Upper lobe of right lung (tissue), 1 donor: Measurements from ENCODE around the gene DLK1. TPM values are rescaled to one million over a fixed set of nuclear protein-coding genes. Genes with fewer than 3 reads are reported as not detected.
A peak's percentile ranks its signal among the peaks of the same experiment; 100 is the strongest.

Experiments
- ATAC-seq: fragments of 200-7000 bp; cut with Tn5 transposase; one replicate; pipeline ENCODE4 v1.9.1; 2020; ENCODE audit warnings: mild to moderate bottlenecking, moderate library complexity
- DNase-seq: peaks from one replicate; pipeline ENCODE4 v3.0.0-alpha.2; 2020
- H3K27ac ChIP-seq: fragments of 200-600 bp; one replicate; pipeline ENCODE4 v1.8.0; 2022
- H3K27me3 ChIP-seq: fragments of 200-600 bp; one replicate; pipeline ENCODE4 v1.8.0; 2022; ENCODE audit warnings: mild to moderate bottlenecking
- H3K36me3 ChIP-seq: fragments of 200-600 bp; one replicate; pipeline ENCODE4 v1.8.0; 2022
- H3K4me1 ChIP-seq: fragments of 200-600 bp; one replicate; pipeline ENCODE4 v1.8.0; 2022
- H3K4me3 ChIP-seq: fragments of 200-600 bp; one replicate; pipeline ENCODE4 v1.8.0; 2022; ENCODE audit warnings: mild to moderate bottlenecking
- H3K9me3 ChIP-seq: fragments of 200-600 bp; one replicate; pipeline ENCODE4 v1.8.0; 2022
- CTCF ChIP-seq: fragments of 200-600 bp; IDR thresholded peaks from one replicate; pipeline ENCODE4 v1.8.0; 2022; ENCODE audit warnings: antibody characterized with exemption
- intact Hi-C: fragments of 100-400 bp; cut with DNase I; formaldehyde crosslinking; loops from one replicate; pipeline ENCODE4 v1.11.0; 2022
- total RNA-seq: library from RNA; stranded (reverse); fragmentation: NEBNext Ultra II Directional; extraction: Animal tissue kit (Norgen Biotek cat#: 25700); gene quantifications from one replicate; pipeline ENCODE4 v1.2.1, GENCODE V29; 2021
- donor health status: DM: no; HTN: yes; CAD: no; lungs with severe emphysema.

The DLK1 gene
- total RNA-seq, 1 donor from 2014 or later: not detected

- Histone ChIP-seq H3K9me3 (no peaks in the 10 kb centered on the region), H3K36me3 (no peaks in the 10 kb centered on the region), H3K4me1 (no peaks in the 10 kb centered on the region), H3K27me3 (peaks cover 5% of the 10 kb centered on the region), H3K4me3 (no peak overlapping the region), H3K27ac (no peak overlapping the region)
- intact Hi-C loops: no loop called here
- TF ChIP-seq CTCF: no peak
- DNase-seq (no peak), ATAC-seq (no peak)
These were observed 37.9 kb upstream of the DLK1 start for GRCh38 chr14:100688598-100689461.

- Histone ChIP-seq H3K4me1 (no peaks in the 10 kb centered on the region), H3K27ac (no peak overlapping the region), H3K27me3 (peaks cover 14% of the 10 kb centered on the region), H3K4me3 (no peak overlapping the region), H3K36me3 (no peaks in the 10 kb centered on the region), H3K9me3 (no peaks in the 10 kb centered on the region)
- intact Hi-C loops: no loop called here
- ATAC-seq (no peak), DNase-seq (no peak)
- TF ChIP-seq CTCF: no peak
These were observed 36.0 kb upstream of the DLK1 start for GRCh38 chr14:100690672-100691071.

GRCh38 chr14:100691395-100692056, 35.2 kb upstream of the DLK1 start:
- H3K4me1 ChIP-seq: no peaks in the 10 kb centered on the region
- H3K4me3 ChIP-seq: no peak overlapping the region
- no peak for DNase-seq
- no peak overlapping the region for H3K27ac ChIP-seq
- intact Hi-C loops: no loop called here
- no peaks in the 10 kb centered on the region for H3K9me3 ChIP-seq
- ATAC-seq: peak; percentile 18
- H3K27me3 ChIP-seq: peaks cover 14% of the 10 kb centered on the region
- no peak for TF ChIP-seq CTCF
- no peaks in the 10 kb centered on the region for H3K36me3 ChIP-seq

GRCh38 chr14:100692256-100692655, 34.4 kb upstream of the DLK1 start:
- intact Hi-C loops: no loop called here
- peaks cover 14% of the 10 kb centered on the region for H3K27me3 ChIP-seq
- no peaks in the 10 kb centered on the region for H3K4me1 ChIP-seq
- ATAC-seq (no peak), DNase-seq (no peak)
- H3K36me3 ChIP-seq: no peaks in the 10 kb centered on the region
- H3K4me3 ChIP-seq: no peak overlapping the region
- H3K9me3 ChIP-seq: no peaks in the 10 kb centered on the region
- no peak overlapping the region for H3K27ac ChIP-seq
- no peak for TF ChIP-seq CTCF

GRCh38 chr14:100692859-100693558, 33.7 kb upstream of the DLK1 start:
- Histone ChIP-seq H3K27ac (peak overlapping the region; percentile 17), H3K4me3 (no peak overlapping the region), H3K27me3 (peaks cover 14% of the 10 kb centered on the region), H3K9me3 (no peaks in the 10 kb centered on the region), H3K4me1 (no peaks in the 10 kb centered on the region), H3K36me3 (no peaks in the 10 kb centered on the region)
- peak; percentile 83 for ATAC-seq
- DNase-seq: peak; percentile 77
- no peak for TF ChIP-seq CTCF
- intact Hi-C loops: no loop called here
